NOMO-1 (cell line): Measurements from ENCODE around the gene STK26.
A peak's percentile ranks its signal among the peaks of the same experiment; 100 is the strongest.
"Not testable (repeated sequence)": the region's sequence is repeated elsewhere in the genome, so short reads cannot be mapped to it uniquely, and the experiment has no call there.

Source experiments
- DNase-seq, 2 experiments: peaks; one replicate each; lab custom pipeline; 2025; ENCODE audit not compliant: unreplicated experiment in 2 of 2; lab: John Stamatoyannopoulos, UW

The STK26 gene

DNA sequence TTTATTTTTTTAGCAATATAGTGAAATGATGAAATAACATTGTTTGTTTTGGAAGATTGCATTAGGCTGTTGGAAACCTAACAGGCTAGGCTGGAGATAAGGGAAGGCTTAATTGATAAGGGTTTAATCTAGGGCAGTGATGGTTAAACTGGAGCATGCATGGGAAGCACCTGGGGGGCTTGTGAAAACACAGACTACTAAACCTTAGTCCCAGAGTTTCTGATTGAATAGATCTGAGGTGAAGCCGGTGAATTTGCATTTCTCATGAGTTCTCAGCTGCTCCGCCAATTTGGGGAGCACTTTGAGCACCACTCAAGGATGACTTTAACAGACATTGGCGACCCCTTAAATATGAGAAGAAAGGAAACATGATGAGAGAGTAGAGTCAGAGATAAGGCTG is 11.5 kb downstream of the STK26 start:
- no peak for DNase-seq

DNA sequence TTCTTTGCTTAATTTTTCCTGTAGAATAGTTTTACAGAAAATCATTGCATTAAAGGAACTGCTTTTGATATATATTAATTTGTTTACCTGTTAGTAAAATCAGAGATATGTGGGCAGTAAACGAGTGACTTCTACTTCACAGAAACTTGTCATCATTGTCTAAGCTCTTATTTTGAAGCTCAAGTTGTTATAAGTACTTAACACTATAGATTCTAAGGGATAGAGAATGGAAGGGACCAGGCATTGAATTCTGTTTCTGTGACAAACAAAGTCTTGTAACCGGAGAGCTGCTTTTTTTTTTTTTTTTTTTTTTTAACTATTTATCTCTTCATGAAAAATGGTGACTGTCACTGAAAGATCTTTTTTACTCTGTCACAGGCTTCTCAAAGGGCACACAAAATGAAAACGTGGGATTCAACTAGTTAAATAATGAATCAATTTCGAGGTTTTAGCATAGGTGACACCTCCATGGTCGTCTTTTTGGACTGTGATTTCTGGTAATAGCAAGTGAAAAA is 14.4 kb downstream of the STK26 start:
- DNase-seq, result no peak

DNA sequence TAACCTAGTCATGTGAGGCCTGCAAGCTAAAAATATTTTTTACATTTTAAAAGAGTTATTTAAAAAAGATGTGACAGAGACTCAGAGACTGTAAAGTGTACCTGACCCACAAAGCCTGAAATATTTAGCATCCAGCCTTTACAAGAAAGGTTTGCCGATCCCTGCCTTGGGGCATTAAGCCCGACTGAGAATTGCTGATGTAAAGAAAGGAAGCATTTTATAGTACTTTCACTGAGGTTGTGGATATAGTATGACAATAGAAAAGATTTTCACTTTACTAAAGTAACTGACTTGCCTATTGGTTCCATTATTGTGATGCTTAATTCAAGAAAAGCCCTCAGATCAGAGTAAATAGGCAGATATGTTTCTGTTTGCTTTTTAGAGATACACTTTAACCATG is 17.0 kb downstream of the STK26 start:
- DNase-seq, result no peak

DNA sequence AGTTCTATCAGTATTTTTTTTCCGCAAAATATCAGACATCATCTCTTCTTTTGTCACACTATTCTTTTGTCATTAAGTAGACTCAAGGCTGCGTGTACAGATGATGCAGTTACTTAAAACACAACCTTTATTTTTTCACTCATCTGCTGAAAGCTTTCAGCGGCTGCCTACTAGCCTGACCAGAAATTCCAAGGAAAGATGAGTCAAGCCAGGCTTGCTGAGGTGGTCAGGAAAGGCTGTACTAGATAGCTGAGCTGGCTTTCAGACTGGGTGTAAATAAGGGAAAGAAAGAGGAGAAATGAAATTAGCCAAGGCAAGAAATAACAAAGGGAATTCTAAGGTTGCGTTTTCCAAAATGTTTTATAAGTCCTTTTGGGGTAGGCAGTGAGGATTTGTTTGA is 17.9 kb downstream of the STK26 start:
- no peak for DNase-seq

DNA sequence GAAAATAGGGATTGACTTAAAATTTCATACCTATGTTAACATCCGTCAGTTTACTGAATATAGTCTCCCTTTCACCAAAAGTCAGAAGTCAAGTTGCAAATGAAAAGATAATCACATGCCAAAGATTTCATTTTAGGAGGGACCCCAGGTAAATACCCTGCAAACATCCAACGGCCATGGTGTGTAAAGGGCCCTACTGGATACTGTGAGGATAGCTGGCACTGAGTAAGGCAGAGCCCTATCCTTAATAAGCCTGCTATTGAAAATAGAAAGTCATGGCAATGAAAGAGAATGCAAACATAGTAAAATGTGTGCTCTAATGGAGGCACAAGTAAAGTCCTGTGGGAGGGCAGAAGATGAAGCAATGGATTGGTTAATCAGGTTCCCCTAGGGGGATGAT is 20.9 kb downstream of the STK26 start:
- DNase-seq, result no peak

DNA sequence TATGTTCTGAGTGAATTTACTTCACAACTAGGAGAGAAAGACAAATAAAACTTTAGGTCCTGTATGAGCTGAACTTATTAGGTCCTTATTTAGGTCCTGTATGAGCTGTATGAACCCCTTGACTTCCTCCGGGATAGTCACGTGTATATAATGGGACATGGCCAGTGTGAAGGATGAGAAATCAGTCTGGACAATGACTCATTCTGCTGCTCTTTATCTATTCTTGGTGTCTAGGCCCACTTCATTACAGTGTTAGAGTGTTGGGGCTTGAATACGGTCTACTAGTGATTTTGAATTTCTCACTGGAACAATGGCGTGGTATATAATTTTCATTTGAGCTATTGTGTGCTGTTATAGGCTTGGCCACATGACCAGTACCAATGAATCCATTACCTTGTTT is 21.9 kb downstream of the STK26 start:
- DNase-seq, result no peak

DNA sequence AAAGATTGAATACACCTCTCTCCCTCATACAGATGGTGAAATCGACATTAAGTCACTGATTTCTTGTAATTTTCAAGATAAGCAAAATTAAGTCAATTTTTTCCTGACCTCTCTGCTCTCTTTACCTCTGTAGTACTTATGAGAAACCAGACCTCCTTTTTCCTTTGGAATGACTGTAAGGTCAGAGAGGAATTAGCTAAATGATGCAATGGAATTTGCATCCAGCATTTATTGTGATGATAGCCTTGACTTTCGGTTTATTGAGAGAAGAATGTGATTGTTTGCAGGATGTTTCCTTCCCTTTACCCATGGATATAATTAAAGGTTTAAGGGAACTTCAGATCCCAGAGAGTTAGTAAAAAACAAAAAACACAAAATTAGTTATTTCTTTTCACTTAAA is 22.4 kb downstream of the STK26 start:
- DNase-seq, result no peak

DNA sequence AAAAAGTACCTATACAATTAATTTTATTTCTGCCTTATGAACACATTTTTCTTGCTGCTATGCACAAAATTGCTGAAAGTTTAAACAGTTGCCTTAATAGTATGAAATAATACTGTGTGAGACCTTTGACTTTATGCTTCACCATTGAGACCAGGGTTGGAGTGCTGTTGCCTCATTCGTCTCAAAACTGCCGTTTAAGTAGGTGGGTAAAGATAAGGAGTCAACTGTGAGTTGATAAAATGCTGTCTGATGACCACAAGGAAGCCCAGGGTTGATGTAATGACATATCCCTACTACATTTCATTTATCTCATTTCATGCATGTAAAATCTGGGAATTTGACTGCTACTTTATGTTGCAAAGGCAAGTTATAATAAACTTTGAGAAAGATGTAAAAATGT is 23.4 kb downstream of the STK26 start:
- no peak for DNase-seq

DNA sequence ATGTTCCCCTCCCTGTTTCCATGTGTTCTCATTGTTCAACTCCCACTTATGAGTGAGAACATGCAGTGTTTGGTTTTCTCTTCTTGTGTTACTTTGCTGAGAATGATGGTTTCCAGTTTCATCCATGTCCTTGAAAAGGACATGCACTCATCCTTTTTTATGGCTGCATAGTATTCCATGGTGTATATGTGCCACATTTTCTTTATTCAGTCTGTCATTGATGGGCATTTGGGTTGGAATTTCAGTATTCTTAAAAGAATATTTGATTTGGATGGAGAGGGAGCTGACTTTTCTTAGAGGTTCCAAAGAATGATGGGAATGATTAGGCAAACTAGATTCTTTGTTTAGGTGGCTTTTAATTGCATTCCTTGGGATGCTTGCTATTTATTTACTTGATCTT is 28.7 kb downstream of the STK26 start:
- not testable (repeated sequence) for DNase-seq

DNA sequence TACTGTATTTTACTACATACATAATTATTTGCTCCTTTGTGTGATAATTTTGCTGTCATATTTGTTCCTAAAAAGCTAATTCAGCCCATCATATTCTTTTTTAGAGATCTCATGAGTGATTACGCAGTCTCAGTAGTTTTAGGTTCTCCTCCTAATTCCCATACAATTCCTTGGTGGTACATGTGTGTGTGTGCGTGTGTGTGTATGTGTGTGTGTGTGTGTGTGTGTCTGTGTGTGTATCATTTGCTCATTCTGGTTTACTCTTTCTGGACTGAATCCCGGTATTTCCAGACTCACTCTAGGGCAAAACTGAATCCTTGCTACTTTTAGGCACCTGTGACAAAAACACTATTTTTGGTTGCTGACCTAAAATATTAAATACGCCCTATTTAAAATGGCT is 34.9 kb downstream of the STK26 start:
- DNase-seq, result no peak

DNA sequence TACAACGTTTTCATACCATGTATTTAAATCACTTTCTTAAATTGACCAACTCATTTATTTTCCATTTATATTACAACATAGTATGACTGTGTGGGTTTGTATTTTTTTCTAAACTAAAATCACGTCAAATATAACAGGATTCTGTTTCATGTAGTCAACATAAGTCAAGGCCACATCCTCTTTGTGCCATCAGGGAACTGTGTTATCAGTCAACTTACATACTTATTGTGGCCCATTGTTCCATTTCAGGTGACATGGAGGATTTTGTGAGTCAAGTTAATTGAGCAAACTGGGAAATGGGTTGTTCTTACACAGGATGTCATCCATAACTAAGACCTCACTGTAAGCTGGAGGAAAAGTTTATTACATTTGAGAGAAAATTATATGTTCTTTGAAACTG is 35.9 kb downstream of the STK26 start:
- no peak for DNase-seq

DNA sequence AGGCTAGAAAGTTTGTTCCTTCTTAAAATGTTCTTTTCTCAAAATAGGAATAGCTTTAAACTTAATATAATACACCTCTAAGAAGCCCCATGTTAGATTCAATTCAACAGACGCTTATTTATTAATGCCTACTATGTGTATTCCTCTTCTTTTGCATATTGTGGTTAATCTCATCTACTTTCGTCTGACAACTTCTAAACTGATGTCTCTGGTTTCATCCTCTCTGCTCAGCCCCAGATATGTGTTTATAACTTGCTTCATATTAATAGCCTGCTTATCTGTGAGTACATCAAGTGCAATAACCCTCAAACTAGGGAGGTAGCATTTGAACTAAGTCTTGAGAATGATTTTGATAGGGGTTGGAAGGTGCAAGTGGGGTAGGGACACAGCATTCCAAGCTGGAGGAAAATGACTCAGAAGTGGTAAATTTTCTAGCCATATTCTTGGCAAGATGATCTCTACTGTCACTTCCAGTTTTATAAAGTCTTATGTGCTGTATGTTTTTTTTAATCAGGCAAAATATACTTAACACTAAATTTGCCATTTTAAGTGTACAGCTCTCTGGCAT is 37.0 kb downstream of the STK26 start:
- no peak for DNase-seq

DNA sequence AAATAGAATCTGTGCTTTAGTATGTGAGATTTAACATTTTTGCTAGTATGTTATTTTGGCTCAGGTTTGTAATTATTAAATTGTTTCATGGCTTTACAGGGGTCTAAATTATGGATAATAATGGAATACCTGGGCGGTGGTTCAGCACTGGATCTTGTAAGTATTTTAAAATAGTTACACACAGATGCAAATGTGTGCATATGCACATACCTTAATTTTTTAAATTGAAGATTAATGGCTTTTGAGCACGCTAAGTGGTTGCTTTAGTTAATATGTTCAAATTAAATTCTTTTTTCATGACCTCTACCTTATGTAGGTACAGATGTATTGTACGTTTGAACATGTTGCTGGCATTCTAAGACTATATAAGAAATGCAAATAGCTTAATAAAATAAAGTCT is 40.2 kb downstream of the STK26 start:
- no peak for DNase-seq

DNA sequence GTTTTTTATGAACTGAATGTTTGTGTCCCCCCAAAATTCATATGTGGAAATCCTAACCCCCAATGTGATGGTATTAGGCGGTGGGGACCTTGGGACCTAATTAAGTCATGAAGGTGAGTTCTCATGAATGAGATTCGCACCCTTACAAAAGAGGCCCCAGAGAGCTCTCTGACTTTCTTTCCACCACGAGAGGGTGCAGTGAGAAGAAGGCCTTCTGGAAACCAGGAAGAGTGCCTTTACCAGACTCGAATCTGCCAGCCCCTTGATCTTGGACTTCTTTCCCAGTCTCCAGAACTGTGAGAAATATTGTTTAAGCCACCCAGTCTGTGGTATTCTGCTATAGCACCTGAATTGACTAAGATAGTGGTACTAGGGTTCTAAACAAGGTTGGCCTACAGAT is 40.8 kb downstream of the STK26 start:
- DNase-seq, result no peak

DNA sequence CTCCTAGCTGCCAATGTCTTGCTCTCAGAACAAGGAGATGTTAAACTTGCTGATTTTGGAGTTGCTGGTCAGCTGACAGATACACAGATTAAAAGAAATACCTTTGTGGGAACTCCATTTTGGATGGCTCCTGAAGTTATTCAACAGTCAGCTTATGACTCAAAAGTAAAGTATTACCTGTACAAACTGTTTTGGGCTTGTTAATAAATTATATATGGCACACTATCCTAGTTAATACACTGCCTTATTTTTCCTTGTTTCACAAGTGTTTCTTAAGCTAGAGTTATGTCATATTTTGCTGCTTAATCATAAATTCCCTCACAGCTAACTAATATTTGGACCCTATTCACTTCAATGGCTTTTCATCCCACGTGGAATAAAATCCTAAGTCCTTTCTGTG is 45.3 kb downstream of the STK26 start:
- DNase-seq, result no peak

DNA sequence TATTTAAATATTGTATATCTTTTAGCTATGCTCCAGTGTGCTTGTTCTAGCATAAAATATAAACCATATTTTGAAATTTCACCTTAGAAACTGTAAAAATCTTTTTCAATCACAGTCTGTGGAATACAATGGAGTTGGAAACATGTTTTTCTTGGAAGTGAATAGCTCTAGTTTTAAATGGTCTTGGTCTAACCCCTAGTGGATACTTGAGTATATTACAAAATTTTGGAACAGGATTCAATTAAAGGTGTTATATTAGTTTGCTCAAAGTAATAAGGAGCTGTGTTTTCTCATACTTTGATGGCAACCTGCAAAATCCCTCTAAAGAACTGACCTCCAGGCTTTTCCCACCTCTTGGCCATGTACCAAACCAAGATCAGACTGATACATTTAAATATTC is 48.2 kb downstream of the STK26 start:
- DNase-seq, result no peak

DNA sequence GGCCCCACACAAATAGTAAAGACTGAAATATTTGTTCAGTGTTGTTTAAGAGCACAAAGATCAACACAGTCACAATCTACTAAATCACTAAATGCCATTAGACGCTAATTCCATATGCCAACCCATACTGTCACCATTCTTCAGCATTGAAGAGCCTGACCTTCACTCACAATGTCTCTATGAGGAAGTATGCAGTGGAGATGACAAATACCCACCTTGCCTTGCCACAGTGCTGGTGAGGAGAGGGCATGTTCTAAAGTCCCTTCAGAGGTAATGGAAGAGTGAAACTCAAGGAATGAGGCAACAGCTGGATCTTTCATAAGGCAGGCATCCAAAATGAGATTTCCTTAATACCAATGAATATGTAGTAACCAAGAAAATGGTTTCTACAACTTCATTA is 54.3 kb downstream of the STK26 start:
- no peak for DNase-seq

DNA sequence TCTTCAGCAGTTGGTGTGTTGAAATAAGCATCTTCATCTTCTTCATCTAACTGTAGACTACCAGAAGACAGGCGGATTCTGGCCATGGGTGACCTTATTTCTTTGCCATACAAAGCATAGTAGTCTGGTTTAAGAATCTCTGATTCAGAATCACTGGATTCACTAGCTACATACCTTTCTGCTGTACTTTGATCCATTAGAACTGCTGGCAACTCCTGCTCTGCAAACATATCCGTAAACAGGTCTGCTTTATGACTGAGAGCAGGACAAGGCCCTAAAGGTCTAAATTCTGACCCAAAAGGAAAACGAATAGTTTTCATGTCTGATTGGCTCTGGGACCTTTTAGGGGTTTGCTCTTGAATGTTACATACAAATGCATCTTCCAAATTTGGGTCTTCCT is 54.8 kb downstream of the STK26 start:
- no peak for DNase-seq

DNA sequence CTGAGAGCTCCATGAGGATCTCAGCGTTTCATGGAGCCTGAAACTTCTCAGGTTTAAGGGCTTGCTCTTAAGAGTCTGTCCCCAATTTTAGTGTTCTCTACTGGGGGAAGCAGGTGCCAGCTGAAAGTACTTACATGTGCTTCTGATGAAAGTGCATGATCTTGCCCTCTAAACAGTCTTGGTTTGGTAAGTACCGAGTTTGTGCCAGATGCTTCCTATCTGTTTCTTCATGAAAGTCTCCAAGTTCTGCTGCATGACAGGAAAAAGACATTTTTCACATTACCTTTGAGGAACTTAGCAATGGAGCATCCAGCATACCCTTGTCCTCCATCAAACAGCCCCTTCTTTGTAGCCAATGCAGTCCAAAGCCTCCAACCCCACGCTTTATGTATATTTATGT is 62.7 kb downstream of the STK26 start:
- no peak for DNase-seq

DNA sequence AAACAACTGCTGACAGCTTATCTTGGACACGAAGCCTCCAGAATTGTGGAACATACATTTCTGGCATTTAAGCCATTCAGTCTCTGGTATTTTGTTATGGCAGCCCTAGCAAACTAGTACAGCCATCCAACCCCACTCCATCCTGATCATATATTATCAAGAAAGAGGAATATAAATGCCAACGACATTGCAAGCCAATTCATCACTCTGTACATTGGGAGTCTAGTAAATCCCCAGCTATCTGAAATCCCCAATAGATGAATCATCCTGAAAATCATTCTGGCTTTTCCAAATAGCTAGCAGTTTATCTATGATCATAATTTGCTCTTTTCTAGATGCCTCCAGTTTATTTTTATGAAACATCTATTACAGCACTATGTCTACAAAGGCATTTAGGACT is 63.6 kb downstream of the STK26 start:
- DNase-seq, result no peak

DNA sequence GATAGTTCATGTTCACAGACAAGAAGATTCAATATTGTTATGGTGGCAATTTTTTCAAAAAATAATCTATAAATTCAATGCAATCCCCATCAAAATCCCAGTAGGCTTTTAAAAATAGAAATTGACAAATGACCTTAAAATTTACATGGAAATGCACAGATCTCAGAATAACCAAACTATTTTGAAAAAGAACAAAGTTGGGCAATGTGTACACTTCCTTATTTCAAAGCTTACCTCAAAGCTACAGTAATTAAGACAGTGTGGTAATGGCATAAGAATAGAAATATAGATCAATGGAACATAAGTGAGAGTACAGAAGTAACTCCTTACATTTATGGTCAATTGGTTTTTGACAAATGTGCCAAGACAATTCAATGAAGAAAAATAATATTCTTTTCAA is 65.8 kb downstream of the STK26 start:
- peak in 1 of 2 experiments; percentile 76 for DNase-seq

DNA sequence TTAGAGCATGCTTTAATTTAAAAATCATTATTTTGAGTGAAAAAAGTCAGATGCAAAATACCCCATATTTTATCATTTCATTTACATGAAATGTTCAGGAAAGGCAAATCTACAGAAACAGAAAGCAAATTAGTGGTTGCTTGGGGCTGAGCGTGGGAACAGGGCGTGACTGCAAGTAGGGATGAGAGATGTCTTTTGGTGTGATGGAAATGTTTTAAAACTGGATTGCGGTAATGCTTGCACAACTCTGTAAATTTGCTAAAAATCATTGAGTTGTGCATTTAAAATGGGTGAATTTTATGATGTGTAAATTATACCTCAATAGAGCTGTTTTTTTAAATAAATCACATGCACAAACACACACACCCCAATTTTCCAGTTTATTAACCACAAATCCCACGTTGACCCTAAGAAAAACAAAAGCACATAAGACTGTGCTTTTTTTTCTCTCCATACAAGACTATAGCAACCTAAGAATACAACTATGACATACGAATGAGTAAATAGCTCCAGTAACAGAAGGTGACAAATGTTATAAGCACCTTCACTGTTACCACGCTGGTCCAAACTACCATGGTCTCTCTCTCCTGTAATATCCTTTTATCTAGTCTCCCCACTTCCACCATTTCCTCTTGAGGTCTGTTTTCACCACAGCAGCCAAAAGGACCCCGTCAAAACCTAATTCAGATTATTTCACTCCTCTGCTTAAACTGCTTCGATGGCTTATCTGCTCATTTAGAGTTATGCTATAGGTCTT is 67.5 kb downstream of the STK26 start:
- peak; percentile 50 to 52 for DNase-seq
